Esophagus muscularis mucosa (tissue), 3 donors: ENCODE results near the gene EPHB2.

Experiments used
- CTCF ChIP-seq, 3 experiments: fragments of 200-600 bp in 2 of 3; fragments of 450-650 bp in 1 of 3; sonication (generic) in 2 of 3; IDR thresholded peaks; one replicate each; pipeline ENCODE4 v1.5.1; 2017 to 2019; ENCODE audit warnings: antibody characterized with exemption in 3 of 3, mild to moderate bottlenecking in 2 of 3, moderate library complexity in 1 of 3
- EP300 ChIP-seq: sonication (generic); formaldehyde crosslinking; IDR thresholded peaks from one replicate; pipeline ENCODE4 v1.6.1; 2017; ENCODE audit warnings: antibody characterized with exemption

DNA sequence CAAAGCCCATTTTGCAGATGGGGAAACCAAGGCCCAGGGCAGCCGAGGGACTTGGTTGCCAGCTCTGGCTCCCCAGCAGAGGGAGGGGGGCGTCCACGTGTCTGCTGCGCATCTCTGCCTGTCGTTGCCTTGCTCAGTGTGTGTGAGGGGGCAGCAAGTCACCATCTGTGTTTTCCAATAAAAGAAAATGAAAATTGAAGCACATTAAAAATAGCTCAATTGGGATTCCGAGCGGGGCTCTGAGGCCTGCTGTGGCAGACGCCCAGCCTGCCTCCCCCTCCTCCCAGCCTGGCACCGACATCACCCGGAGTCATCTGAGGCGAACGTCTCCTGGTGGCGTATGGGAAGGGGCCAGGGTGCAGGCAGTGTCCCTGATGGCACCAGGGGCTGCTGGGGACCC is 51.2 kb downstream of the EPHB2 start:
- TF ChIP-seq CTCF (IDR thresholded peaks at IDR 0.05) = no peak
- TF ChIP-seq EP300 = no peak
